Mucosa of descending colon (tissue), 3 donors: Measurements from ENCODE around the gene ZBED4. TPM values are rescaled to one million over a fixed set of nuclear protein-coding genes. Genes with fewer than 3 reads are reported as not detected.

Source experiments
- ATAC-seq: fragments of 200-7000 bp; cut with Tn5 transposase; one replicate; pipeline ENCODE4 v1.9.1; 2020; ENCODE audit warnings: mild to moderate bottlenecking, moderate library complexity
- DNase-seq, 3 donors: peaks; one replicate each; pipeline ENCODE4 v3.0.0-alpha.2; 2020
- H3K36me3 ChIP-seq: fragments of 200-600 bp; one replicate; pipeline ENCODE4 v1.8.0; 2021; ENCODE audit warnings: low read depth, mild to moderate bottlenecking
- H3K4me1 ChIP-seq: fragments of 200-600 bp; one replicate; pipeline ENCODE4 v1.8.0; 2021; ENCODE audit warnings: low read depth, mild to moderate bottlenecking
- H3K4me3 ChIP-seq: fragments of 200-600 bp; one replicate; pipeline ENCODE4 v1.8.0; 2021; ENCODE audit warnings: mild to moderate bottlenecking
- H3K9me3 ChIP-seq: fragments of 200-600 bp; one replicate; pipeline ENCODE4 v1.8.0; 2021; ENCODE audit warnings: mild to moderate bottlenecking
- intact Hi-C, 2 donors: fragments of 100-400 bp; cut with DNase I in 1 of 2; cut with micrococcal nuclease in 1 of 2; formaldehyde crosslinking; loops; one replicate each; pipeline versions ENCODE4 v1.11.0 to v1.11.1; 2022; cut with DNase I, micrococcal nuclease
- total RNA-seq, 3 donors: library from RNA; stranded (reverse); fragmentation: NEBNext Ultra II Directional in 2 of 3; extraction: Animal tissue kit (Norgen Biotek cat#: 25700) in 2 of 3; gene quantifications; one replicate each; pipeline versions ENCODE4 v1.2.1 to v1.2.4, GENCODE V29; 2021 to 2023
- TF ChIP-seq, protein P1 (sequence below): fragments of 200-600 bp; IDR thresholded peaks from one replicate; pipeline ENCODE4 v1.8.0; 2022; ENCODE audit warnings: antibody characterized with exemption, mild to moderate bottlenecking
- donor health status: DM: no; HTN: no; CAD: no; lungs with moderate emphysema.
- donor health status: DM: no; HTN: no; CAD: no.
- donor health status: DM: no; HTN: yes; CAD: no.

ZBED4 gene
- total RNA-seq, 3 donors from 2014 or later = 13.7 to 18.2 (median 18.1) TPM

- TF ChIP-seq, protein P1, sequence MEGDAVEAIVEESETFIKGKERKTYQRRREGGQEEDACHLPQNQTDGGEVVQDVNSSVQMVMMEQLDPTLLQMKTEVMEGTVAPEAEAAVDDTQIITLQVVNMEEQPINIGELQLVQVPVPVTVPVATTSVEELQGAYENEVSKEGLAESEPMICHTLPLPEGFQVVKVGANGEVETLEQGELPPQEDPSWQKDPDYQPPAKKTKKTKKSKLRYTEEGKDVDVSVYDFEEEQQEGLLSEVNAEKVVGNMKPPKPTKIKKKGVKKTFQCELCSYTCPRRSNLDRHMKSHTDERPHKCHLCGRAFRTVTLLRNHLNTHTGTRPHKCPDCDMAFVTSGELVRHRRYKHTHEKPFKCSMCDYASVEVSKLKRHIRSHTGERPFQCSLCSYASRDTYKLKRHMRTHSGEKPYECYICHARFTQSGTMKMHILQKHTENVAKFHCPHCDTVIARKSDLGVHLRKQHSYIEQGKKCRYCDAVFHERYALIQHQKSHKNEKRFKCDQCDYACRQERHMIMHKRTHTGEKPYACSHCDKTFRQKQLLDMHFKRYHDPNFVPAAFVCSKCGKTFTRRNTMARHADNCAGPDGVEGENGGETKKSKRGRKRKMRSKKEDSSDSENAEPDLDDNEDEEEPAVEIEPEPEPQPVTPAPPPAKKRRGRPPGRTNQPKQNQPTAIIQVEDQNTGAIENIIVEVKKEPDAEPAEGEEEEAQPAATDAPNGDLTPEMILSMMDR = no peak
- intact Hi-C loops = no loop called here
- no peaks in the 10 kb centered on the region for H3K9me3 ChIP-seq
- no peaks in the 10 kb centered on the region for H3K4me1 ChIP-seq
- H3K36me3 ChIP-seq = no peaks in the 10 kb centered on the region
- no peak for ATAC-seq
- no peak for DNase-seq
- H3K4me3 ChIP-seq = no peak overlapping the region
Measured at GRCh38 chr22:49811020-49811791, 42.4 kb upstream of the ZBED4 start.

GRCh38 chr22:49812838-49813237 is 40.8 kb upstream of the ZBED4 start:
- Histone ChIP-seq H3K4me3 (no peak overlapping the region), H3K36me3 (no peaks in the 10 kb centered on the region), H3K9me3 (no peaks in the 10 kb centered on the region), H3K4me1 (no peaks in the 10 kb centered on the region)
- intact Hi-C loops = no loop called here
- ATAC-seq (peak; percentile 8), DNase-seq (no peak)
- TF ChIP-seq, protein P1 = no peak

- no peak for DNase-seq
- no peaks in the 10 kb centered on the region for H3K36me3 ChIP-seq
- TF ChIP-seq, protein P1 = no peak
- intact Hi-C loops = no loop called here
- no peaks in the 10 kb centered on the region for H3K4me1 ChIP-seq
- H3K9me3 ChIP-seq = no peaks in the 10 kb centered on the region
- no peak overlapping the region for H3K4me3 ChIP-seq
- ATAC-seq = no peak
Measured at GRCh38 chr22:49814164-49814686, 39.4 kb upstream of the ZBED4 start.

DNA sequence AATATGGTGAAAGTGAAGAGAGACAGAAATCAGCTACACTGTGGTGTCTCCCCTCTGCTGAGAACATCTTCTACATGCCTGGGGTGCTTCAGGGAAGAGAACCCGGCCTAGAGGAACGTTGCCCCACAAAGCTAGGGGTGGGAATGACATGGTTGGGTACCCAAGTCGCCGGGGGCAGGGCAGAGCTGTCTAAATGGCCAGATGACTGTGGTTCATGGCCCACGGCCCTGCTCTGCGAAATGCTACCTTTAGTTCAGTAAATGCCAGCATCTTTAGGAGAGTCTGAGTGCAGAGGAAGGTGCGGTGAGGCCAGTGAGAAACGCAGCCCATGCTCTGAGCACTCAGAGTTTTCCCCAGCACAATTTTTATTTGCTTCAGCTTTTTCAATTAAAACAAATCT is 38.8 kb upstream of the ZBED4 start:
- intact Hi-C loops = no loop called here
- no peaks in the 10 kb centered on the region for H3K9me3 ChIP-seq
- no peaks in the 10 kb centered on the region for H3K36me3 ChIP-seq
- no peak overlapping the region for H3K4me3 ChIP-seq
- H3K4me1 ChIP-seq = no peaks in the 10 kb centered on the region
- ATAC-seq (no peak), DNase-seq (peak in 1 of 3 donors; percentile 12)
- TF ChIP-seq, protein P1 = no peak

DNA sequence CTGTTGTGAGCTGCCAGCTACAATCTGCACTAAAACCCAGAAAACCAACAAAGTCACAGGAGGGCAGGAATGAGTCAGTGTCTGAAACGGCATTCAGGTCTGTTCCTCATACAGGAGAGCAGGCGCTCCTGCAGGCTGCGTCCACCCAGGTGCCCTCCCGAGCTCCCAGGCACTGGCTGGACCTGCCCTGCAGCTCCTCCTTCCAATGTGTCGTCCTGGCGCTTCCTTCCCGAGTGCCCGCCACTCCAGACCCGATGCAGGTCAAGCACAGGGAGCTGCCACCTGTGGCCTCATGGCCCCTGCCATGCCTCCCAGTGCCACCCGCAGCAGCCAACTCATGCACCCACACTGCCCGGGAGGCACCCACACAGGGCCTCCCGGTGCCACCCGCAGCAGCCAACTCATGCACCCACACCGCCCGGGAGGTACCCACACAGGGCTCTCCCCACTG is 38.0 kb upstream of the ZBED4 start:
- no peaks in the 10 kb centered on the region for H3K36me3 ChIP-seq
- H3K4me3 ChIP-seq = no peak overlapping the region
- DNase-seq (peak in 1 of 3 donors; percentile 44), ATAC-seq (peak; percentile 24)
- TF ChIP-seq, protein P1 = no peak
- intact Hi-C loops = no loop called here
- no peaks in the 10 kb centered on the region for H3K4me1 ChIP-seq
- no peaks in the 10 kb centered on the region for H3K9me3 ChIP-seq
